Frontal cortex (tissue), 4 donors: ENCODE data around the gene DAD1. TPM values are rescaled to one million over a fixed set of nuclear protein-coding genes. Genes with fewer than 3 reads are reported as not detected.
"Not testable (repeated sequence)": the region's sequence is repeated elsewhere in the genome, so short reads cannot be mapped to it uniquely, and the experiment has no call there.

Experiments used
- DNase-seq, 2 donors: peaks; one replicate each; pipeline ENCODE4 v3.0.0; 2012; ENCODE audit warnings: low spot score in 2 of 2
- FAIRE-seq: peaks from 2 replicates; lab custom pipeline; 2012; peaks lifted over from hg19 to GRCh38; lab: Jason Lieb, UNC
- total RNA-seq: library from RNA; depleted of rRNA; stranded (reverse); fragments of >200 nt; gene quantifications from one replicate; pipeline ENCODE4 v1.2.3, GENCODE V29; 2014
- donor health status: control.
- donor health status: control.
- donor health status: control.

DAD1 gene
- total RNA-seq, 1 donor from 2014 or later, result 89.7 TPM

DNA sequence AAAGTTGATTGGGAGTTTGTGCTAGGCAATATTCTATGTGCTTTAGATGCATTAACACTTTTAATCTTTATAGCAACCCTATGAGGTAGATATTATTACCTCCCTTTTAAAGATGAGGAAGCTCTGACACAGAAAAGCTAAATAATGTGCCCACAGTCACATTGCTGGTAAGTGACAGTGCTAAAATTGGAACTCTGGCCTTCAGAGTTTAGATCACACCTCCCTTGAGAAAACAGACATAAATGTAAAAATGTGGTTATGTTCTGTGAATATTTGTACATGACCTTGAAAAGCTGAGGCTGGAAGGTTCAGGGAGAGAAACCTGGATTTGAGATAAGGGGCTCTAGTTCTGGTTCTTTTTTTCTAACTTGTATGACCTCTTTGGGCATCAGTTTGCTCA is 11.0 kb upstream of the DAD1 start:
- FAIRE-seq (no peak), DNase-seq (no peak)

DNA sequence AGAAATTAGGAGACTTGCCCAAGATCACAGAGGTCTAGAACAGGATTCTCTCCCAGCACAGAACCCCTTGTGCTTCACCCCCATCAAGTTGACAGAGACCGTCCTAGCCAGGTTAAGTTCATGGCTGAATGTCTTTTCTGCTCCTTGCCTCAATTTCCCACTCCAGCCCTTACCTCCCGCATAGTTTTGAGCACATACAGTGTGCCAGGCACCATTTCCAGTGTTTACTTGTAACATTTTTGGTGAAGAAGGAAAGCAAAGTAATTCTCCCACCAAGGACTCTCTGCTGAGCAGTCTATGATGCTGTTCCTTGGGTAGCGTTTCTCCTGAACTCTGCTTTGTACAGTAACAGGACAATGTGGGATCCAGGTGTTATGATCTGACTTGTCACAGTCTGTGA is 10.3 kb upstream of the DAD1 start:
- DNase-seq (no peak), FAIRE-seq (no peak)

DNA sequence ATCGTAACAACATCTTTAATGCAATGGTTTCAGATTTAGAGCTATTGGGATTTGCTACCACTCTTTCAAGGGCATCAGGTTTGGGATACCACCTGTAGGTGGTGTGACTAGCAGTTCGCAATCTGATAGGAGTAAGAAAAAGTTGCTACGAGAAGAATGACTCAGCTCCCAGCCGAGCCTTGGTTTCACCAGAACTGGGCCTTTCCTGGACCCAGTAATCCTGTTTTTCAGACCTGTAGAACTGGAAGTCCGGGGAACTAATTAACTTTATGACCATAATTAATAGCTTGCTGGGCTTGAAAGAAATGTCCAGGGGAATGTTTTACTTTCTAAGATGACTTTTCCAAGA is 9.8 kb upstream of the DAD1 start:
- peak; percentile 41 to 63 for DNase-seq

GRCh38 chr14:22598099-22598895 is 9.3 kb upstream of the DAD1 start, which contains the start of gene ABHD4:
TSS of gene ABHD4 (plus strand) at chr14:22598300. CDS start at chr14:22598307, 7 bp downstream.
- FAIRE-seq (no peak), DNase-seq (peak; percentile 82 to 86)

More for the DNA sequence above, 9.8 kb upstream of the DAD1 start:
- FAIRE-seq, result no peak

- FAIRE-seq (no peak), DNase-seq (no peak)
Measured at GRCh38 chr14:22597771-22598098, 8.7 kb upstream of the DAD1 start.

DNA sequence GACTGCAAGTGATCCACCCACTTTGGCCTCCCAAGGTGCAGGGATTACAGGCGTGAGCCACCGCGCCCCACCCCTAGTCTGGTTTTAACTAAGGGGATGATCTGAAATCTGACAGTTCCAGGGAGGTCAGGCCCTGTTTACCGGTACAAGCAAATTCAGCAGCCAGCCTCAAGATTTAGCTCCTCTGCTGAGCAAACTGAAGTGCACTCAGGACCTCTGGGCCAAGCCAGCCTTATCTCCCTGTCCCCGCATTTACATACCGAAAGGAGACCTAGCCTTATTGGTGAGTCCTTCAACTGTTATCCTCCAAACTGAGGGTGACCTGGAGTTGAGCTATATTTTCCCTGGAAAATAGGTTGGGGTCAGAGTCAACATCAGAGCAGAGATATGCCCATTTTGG is 8.2 kb upstream of the DAD1 start:
- no peak for FAIRE-seq
- no peak for DNase-seq

- FAIRE-seq (no peak), DNase-seq (no peak)
Measured at GRCh38 chr14:22596354-22596879, 7.4 kb upstream of the DAD1 start.

DNA sequence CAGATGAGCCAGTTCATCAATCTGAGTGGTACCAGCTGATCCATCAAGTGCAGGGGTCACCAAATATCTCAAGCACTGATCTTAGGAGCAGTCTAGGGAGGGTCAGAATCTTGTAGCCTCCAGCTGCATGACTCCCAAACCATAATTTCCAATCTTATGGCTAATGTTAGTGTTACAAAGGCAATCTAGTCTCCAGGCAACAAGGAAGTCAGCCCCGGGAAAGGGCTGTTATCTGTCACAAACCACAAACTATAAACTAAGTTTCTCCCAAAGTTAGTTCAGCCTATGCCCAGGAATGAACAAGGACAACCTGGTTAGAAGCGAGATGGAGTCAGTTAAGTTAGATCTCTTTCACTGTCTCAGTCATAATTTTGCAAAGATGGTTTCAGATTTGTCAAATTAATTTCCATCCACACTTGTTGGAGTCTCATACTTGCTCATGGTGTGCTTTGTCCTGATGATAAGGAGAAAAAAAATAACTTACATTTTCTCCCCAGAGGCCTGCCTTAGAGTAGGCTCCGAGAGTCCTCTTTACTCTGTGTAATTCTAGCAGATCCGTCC is 5.2 kb upstream of the DAD1 start:
- DNase-seq (no peak), FAIRE-seq (no peak)

GRCh38 chr14:22593601-22594000 is 4.6 kb upstream of the DAD1 start:
- no peak for DNase-seq
- FAIRE-seq, result no peak

DNA sequence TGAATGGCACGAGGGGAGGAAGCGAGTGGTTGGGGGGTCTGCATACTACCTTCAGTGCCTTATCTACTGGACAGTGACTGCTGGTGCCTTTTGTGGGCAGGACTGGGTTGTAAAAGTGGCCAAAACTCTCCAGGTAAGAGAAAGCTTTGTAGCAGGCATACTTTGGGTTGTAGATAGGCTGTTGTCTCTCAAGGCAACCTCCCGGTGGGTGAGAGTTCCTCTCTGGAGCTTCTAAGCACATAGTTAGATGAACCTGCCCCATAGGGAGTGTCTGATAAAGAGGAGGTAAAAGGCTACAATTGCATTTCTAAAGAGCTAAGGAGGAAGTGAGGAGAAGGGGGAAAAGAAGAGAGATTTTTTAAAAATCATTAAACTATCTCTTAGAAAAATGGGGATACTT is 4.2 kb upstream of the DAD1 start:
- FAIRE-seq, result no peak
- DNase-seq, result no peak

GRCh38 chr14:22588526-22589095 is 413 bp downstream of the DAD1 start:
- no peak for DNase-seq

DNA sequence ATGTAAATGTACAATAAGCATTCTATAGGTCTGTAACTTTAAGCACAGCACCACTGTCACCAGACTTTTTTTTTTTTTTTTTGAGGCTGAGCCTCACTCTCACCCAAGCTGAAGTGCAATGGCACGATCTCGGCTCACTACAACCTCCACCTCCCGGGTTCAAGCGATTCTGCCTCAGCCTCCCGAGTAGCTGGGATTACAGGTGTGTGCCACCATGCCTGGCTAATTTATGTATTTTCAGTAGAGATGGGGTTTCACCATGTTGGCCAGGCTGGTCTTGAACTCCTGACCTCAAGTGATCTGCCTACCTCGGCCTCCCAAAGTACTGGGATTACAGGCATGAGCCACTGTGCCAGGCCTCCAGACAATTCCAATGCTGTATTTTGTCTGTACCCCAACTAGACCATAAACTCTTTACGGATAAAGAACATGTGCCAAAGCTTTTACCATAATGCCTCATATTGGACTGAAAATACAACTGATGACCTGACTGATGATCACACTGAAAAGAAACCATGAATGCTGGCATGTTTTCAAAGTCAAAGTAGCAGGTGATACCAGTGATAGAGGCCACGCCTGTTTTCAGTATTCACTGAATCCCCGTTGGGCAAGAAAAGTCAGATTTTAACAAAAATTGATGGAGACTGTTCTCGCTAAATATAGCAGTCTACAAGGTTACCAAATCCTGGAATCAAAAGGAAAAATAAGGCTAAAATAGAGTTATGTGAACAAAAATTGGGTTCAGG is 1.2 kb downstream of the DAD1 start:
- not testable (repeated sequence) for FAIRE-seq, DNase-seq

More at GRCh38 chr14:22588526-22589095, 413 bp downstream of the DAD1 start:
- FAIRE-seq, result no peak

DNA sequence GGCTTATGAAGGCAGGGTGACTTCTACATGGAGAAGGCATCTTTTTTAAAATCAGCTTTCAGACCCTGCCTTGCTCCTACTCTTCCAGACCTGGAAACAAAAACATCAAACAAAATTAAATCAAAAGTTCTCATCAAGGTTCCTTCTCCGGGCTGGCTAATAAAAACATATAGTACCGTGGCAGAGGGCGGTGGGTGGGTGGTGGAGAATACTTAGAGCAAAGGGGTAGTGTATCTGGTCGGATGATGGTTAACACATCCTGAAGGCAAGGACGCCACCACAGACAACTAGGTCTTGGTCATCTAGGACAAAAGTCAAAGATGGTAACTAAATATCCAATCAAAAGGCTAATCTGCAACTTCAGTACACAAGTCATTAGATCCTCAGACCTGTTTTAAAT is 1.8 kb downstream of the DAD1 start:
- no peak for FAIRE-seq
- no peak for DNase-seq

GRCh38 chr14:22583994-22584393 is 5.0 kb downstream of the DAD1 start:
- FAIRE-seq, result no peak
- DNase-seq, result no peak

DNA sequence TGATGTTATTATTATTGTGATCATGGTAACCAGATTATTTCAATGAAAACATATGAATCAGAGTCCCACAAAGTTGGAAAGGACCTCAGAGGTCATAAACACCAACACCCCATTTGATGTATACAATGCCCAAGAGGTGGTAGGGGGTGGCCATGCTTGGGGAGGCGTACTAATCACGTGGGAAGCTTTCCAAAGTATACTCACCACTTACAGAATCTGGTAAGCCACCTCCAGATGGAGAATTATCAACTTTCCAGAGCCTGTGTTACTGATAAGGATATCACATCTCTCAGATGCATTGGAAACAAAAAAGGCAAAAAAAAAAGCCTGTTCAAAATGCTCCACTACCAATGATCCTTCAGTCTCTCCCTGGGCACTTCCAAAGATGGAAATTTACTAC is 8.4 kb downstream of the DAD1 start:
- no peak for DNase-seq
- FAIRE-seq, result no peak

DNA sequence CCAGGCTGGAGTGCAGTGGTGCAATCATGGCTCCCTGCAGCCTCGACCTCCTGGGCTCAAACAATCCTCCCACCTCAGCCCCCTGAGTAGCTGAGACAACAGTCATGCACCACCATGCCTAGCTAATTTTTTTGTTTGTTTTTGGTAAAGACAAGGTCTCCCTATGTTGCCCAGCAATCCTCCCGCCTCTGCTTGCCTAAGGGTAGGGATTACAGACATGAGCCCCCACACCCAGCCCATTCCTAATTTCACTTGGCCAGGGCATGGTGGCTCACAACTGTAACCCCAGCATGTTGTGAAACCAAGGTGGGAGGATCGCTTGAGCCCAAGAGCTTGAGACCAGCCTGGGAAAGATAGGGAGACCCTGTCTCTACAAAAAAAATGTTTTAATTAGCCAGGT is 9.1 kb downstream of the DAD1 start:
- DNase-seq, result no peak
- no peak for FAIRE-seq

- FAIRE-seq, result no peak
- no peak for DNase-seq
Measured at GRCh38 chr14:22579236-22579635, 9.8 kb downstream of the DAD1 start.

GRCh38 chr14:22577334-22577908 is 11.6 kb downstream of the DAD1 start:
- DNase-seq (no peak), FAIRE-seq (no peak)

DNA sequence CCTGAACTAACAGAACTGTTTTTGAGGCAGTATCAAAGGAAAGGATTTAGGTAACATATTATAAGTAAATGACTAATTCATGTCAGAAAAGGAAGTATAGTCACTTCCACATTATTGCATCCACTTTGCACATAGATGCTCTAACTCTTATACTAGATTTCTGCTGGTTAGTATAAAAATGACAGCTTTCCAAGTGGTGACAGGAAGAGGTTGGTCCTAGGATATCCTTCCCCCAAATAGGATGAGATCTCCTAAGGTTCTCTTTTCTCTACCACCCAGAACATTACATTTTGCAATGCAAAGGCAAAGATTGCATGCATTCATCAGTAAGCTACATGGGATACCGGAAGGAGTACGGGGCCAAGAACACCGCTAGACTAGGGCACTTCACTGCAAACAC is 15.2 kb downstream of the DAD1 start:
- FAIRE-seq (no peak), DNase-seq (no peak)

- DNase-seq (no peak), FAIRE-seq (no peak)
Measured at GRCh38 chr14:22572562-22573058, 16.4 kb downstream of the DAD1 start.
